DMS79 treated with DMSO at 0.1 percent for 48 hours (cell line): ENCODE data around the gene PLAU.
"Not testable (repeated sequence)": the region's sequence is repeated elsewhere in the genome, so short reads cannot be mapped to it uniquely, and the experiment has no call there.

Experiments used
- DNase-seq: peaks from one replicate; lab custom pipeline; 2025; lab: John Stamatoyannopoulos, UW

Gene PLAU

GRCh38 chr10:73876971-73877370 lies 34.0 kb upstream of the PLAU start:
- no peak for DNase-seq

- DNase-seq, result no peak
Observed at GRCh38 chr10:73877533-73878160, 33.3 kb upstream of the PLAU start.

DNA sequence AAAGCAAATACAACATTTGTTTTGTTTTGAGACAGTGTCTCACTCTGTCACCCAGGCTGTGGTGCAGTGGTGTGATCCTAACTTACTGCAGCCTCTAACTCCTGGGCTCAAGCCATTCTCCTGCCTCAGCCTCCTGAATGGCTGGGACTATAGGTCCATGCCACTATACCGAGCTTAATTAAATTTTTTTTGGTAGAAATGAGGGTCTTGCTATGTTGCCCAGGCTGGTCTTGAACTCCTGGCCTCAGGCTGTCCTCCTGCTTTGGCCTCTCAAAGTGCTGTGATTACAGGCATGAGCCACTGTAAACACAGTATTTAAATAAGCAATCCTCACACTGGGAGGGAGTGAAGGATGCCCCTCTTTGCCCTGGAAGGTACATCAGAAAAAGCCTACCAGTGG lies 32.6 kb upstream of the PLAU start:
- no peak for DNase-seq

DNA sequence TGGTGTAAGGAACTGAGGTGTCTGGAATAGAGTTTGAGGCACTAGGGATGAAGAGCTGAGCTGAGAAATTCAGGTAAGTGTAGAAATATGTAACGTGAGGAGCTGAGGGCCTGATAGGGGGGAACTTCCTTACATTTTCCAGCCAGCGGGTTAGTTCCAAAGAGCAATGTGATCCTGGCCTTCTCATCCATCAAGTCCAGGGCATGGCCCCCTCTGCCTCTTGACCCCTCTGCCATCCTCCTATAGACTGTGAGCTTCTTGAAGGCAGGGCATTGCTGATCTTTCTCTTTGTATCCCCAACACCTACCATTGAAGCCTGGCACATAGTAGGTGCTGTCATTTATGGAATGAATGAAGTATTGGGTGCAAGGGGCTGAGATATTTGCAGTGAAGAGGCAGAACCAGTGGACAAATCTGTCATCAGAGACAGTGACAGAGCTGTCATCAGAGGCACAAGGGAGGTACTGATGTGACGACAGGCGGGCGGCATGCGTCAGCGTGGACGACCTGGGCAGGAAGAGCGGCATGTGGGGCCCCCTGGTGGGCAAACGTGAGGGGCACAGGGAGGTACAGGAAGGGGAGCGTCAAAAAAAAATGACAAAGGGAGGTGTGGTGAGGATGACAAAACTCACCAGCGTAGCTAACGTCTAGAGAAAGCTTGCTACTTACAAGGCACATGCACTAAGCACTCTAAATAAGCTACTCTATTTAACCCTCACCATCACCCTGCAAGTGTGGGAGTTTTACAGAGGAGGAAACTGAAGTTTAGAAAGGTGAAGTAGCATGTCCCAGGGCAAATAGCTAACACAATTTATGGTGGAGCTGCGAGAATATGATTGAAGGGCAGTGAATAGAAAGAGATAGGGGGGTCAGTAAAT lies 31.4 kb upstream of the PLAU start:
- peak; percentile 1 for DNase-seq

DNA sequence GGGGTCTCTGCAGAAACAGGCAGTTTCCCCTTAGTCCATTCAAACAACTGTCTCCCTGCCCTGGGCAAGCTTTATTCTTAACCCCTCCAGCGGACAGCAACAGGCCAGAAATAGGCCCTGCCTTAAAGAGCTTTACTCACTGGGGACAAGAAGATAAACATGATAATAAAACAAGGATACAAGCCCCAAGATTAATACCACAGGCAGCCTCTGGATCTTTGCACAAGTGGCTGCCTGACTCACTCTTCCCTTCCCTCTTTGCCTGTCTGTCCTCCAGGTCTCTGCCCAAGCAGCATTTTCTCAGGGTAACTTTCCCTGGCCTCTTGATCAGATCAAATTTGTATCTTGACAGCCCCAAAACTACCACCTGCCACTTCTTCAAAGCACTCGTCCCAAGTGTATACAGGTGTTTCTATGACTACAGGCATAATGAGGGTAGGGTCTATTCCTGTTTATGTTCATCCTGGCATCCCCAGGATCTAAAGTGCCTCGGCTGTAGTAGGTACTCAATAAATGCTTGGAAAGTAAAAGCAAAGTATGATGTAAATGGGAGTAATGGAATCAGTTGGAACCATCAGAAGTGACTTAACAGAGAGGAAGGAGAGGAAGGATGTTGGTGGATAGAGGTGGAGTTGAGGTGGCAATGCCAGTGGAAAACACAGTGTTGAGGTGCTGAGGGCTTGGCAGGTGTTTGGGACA lies 29.6 kb upstream of the PLAU start:
- DNase-seq, result no peak

- no peak for DNase-seq
Observed at GRCh38 chr10:73884017-73884416, 26.9 kb upstream of the PLAU start.

DNA sequence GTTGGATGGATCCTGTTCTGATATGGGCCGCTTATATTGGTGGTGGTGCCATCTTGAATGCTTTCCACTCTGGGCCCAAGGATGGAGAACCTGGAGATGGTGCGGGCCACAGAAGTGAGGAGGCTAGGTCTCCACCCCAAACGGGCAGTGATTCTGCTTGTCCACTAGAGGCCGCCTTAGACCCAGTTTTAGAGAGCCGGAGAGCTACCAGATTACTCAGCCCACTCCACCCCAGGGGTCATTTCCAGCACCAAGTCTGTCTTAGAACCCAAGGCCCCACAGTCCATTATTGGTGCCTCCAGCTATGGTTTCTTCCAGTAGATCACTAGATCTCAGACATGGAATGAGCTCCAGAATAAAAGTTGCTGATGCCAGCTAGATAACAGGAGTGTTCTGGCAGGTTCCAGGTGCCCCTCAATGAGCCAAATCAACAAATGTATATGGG lies 24.8 kb upstream of the PLAU start:
- peak; percentile 28 for DNase-seq

GRCh38 chr10:73886661-73887293 lies 24.2 kb upstream of the PLAU start:
- no peak for DNase-seq

DNA sequence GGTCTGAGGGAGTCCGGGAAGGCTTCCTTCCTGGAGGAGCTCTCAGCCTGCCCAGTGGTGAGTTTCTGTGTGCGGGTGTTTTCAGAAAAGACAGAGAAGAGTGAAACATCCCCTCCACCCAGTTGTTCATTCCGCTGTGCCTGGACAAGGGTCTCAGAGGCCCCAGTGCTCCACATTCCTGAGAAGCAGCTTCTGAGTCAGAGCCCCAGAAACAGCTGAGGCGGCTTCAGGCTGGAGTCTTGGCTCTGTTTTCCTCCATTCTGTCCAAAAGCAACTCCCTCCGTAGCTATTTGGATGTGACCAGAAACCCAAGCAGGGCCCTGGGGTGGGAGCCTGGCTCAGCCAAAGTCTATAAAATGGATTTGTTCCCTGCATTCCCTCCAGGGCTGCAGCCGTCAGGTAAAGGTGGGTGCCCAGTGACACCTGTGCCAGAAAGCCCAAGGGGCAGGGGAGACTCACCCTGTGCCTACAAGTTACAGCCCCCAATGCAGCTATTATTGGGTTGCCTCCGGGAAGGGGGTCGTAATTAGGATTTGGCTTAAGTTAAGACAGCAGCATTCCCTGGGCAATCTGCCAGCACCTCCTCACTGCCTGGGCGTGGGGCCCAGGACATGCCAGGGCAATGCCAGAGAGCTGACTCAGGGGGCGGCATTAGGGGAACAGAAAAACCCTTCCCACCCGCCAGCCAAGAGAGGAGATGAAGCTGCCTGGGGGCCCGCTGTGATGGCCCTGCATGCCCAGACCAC lies 23.5 kb upstream of the PLAU start:
- DNase-seq, result peak; percentile 48

DNA sequence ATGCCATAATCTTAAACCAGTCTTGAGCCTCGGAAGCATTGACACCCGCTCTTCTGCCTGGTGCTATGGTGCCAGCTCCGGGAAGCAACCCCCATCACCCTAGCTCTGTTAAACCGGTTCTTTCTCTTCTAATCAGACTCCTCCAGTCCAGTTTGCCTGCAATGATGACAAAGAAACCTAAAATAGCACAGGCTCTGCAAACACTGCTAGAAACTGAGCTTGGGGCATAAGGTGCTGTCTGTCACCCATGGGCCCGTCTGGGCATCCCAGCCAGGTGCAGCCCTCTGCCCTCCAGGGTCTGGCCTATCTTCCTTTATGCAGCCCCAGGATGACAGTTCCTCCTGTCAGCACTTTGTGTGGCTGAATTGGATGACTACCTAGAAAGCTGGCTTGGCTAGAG lies 22.4 kb upstream of the PLAU start:
- no peak for DNase-seq

- DNase-seq, result peak; percentile 71
Observed at GRCh38 chr10:73889014-73889413, 21.9 kb upstream of the PLAU start.

DNA sequence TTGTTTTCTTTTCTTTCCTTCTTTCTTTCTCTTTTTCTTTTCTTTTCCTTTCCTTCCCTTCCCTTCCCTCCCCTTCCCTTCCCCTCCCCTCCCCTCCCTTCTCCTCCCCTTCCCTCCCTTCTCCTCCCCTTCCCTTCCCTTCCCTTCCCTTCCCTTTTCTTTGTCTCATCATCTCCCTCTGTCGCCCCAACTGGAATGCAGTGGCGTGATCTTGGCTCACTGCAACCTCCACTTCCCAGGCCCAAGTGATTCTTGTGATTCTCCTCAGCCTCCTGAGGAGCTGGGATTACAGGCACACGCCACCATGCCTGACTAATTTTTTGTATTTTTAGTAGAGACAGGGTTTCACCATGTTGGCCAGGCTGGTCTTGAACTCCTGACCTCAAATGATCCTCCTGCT lies 21.5 kb upstream of the PLAU start:
- DNase-seq, result not testable (repeated sequence)

DNA sequence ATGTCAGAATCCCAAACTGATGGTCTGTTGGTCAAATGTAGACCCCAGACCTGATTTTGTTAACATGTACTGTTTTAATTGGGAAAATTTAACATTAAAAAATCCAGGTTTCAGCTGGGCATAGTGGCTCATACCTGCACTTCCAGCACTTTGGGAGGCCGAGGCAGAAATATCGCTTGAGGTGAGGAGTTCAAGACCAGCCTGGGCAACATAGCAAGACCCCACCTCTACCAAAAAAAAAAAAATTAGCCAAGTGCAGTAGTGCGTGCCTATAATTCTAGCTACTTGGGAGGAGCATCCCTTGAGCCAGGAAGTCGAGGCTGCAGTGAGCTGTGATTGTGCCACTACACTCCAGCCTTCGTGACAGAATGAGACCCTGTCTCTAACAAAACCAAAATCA lies 20.7 kb upstream of the PLAU start:
- DNase-seq, result no peak

DNA sequence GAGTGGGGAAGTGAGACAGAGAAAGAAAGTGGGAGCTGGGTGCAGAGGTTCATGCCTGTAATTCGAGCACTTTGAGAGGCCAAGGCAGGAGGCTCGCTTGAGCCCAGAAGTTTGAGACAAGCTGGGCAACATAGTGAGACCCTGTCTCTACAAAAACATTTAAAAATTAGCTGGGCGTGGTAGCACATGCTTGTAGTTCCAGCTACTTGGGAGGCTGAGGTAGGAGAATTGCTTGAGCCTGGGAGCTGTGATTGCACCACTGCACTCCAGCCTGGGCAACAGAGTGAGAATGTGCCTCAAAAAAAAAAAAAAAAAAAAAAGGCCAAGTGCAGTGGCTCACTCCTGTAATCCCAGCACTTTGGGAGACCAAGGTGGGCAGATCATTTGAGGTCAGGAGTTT lies 20.1 kb upstream of the PLAU start:
- DNase-seq, result not testable (repeated sequence)

- DNase-seq, result no peak
Observed at GRCh38 chr10:73891540-73891939, 19.4 kb upstream of the PLAU start.

DNA sequence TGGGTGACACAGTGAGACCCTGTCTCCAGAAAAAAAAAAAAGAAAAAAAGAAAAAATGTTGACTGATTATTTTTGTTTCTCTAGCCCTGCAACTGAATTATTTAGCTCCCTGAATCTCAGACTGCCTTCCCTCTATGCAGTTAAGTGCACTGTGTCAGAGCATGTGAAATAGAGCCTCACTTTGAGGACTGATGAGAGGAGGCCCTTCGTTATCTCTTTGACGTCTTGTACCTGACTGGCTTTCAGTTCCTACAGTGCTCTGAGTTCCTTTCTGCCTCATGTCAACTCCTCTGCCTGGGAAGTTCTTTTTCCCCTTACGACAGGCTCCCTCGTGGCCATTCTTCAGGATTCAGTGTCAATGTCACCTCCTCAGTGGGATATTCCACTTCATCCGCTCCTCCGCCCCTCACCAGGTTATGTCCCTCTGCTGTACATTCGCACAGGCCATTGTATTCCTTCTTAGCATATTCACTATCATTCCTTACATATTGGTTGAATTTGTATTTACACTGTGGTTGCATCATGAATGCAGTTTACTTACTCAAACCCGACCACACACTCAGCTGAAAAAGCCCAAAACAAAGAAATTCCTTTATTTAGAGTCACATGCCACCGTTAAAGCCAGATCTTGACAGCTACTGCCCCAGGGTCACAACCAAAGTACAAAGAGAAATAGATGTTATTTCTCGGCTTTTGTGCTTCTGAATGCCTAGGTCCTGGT lies 18.5 kb upstream of the PLAU start:
- DNase-seq, result no peak

- DNase-seq, result no peak
Observed at GRCh38 chr10:73893426-73893825, 17.5 kb upstream of the PLAU start.

DNA sequence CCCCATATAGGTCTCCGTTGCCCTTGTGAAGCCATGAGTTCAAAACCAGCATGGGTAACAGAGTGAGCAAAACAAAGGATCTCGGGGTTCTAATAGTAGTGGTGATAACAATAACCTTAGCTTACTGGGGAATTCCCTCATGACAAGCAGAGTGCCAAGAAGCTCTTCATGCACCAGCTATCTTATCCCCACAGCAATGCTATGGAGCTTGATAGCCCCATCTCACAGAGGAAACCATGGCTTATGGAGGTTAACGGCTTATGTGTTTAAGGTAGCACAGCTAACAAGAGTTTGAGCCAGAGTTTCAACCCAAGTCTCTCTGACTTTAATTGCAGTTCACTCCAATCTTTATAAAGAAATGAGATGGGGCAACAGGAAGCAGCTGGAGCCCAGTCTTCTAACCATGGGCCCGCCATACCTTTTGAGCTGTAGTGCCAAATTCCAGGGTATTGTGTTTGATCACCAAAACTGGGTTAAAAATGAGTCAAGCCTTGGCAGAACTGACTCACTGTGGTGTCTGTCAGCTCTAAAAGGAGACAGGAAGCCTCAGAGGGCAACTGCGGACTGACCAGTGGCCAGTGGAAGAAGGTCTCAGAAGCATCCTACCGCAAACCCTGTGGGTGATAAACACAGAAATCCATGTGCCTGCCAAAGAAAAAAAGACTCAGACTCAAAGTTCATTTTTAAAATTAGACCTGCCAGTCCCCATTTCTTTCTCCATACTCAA lies 16.5 kb upstream of the PLAU start:
- DNase-seq, result no peak

DNA sequence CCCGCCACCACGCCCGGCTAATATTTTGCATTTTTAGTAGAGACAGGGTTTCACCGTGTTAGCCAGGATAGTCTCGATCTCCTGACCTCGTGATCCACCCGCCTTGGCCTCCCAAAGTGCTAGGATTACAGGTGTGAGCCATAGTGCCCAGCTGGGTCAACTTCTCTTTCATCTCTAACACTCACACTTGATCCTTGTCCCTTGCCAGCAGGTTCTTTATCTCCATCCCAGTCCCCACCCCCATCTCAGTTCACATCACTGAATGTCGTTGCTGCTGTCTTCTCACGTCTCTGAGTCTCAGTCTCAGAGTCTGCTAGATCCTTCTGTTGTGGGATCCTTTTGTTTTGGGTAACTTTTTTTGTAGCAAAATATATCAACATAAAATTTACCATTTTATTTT lies 15.6 kb upstream of the PLAU start:
- not testable (repeated sequence) for DNase-seq

DNA sequence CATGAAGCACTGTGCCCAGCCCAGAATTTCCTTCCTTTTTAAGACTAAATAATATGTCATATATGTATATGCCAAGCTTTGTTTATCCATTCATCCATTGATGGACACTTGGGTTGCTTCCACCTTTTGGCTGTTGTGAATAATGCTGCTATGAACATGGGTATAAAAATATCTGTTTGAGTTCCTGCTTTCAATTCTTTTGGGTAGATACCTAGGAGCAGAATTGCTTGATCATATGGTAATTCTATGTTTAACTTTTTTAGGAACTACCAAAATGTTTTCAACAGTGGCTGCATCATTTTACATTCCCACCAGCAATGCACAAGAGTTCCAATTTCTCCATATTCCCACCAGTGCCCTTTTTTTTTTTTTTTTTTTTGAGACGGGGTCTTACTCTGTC lies 13.2 kb upstream of the PLAU start:
- DNase-seq, result no peak
